GM21526 (cell line): ENCODE results near the gene PCDHA1.

Experiments used
- ATAC-seq: cut with Tn5 transposase; IDR thresholded peaks from one replicate; pipeline ENCODE4 v1.9.1; 2021; ENCODE audit warnings: moderate library complexity; ENCODE audit not compliant: unreplicated experiment, low FRiP score

Gene PCDHA1

DNA sequence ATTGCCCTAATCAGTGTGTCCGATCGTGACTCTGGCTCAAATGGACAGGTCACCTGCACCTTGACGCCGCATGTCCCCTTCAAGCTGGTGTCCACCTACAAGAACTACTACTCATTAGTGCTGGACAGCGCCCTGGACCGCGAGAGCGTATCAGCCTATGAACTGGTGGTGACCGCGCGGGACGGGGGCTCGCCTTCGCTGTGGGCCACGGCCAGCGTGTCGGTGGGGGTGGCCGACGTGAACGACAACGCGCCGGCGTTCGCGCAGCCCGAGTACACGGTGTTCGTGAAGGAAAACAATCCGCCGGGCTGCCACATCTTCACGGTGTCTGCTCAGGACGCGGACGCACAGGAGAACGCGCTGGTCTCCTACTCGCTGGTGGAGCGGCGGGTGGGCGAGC is 97.4 kb downstream of the PCDHA1 start:
- no peak for ATAC-seq

DNA sequence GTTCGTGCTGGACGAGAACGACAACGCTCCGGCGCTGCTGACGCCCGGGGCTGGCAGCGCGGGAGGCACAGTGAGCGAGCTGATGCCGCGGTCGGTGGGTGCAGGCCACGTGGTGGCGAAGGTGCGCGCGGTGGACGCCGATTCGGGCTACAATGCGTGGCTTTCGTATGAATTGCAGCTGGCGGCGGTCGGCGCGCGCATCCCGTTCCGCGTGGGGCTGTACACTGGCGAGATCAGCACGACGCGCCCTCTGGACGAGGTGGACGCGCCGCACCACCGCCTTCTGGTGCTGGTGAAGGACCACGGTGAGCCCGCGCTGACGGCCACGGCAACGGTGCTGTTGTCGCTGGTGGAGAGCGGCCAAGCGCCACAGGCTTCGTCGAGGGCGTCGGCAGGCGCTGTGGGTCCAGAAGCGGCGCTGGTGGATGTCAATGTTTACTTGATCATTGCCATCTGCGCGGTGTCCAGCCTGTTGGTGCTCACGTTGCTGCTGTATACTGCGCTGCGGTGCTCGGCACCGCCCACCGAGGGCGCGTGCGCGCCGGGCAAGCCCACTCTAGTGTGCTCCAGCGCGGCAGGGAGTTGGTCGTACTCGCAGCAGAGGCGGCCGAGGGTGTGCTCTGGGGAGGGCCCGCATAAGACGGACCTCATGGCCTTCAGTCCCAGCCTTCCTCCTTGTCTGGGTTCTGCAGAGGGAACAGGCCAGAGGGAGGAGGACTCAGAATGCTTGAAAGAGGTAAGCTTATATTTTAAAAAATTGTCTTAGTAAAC is 98.2 kb downstream of the PCDHA1 start:
- ATAC-seq = no peak

DNA sequence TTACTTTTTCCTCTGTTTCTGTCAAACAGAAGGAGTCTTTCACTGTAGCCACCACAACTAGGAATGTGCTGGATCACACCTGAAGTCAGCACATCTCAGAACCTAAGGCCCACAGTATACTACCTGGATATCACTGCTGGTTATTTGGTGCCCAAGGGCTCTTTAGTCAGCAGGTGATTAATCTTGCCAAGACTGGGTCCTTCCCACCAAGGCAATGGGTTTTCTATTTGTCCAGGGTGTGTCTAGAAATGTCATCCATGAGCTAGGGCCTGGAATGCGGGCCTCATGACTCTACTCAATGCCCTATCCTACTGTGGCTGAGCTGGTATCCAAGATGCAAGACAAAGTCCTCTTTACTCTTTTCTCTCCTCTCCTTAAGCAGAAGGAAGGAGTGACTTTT is 130.4 kb downstream of the PCDHA1 start:
- no peak for ATAC-seq

DNA sequence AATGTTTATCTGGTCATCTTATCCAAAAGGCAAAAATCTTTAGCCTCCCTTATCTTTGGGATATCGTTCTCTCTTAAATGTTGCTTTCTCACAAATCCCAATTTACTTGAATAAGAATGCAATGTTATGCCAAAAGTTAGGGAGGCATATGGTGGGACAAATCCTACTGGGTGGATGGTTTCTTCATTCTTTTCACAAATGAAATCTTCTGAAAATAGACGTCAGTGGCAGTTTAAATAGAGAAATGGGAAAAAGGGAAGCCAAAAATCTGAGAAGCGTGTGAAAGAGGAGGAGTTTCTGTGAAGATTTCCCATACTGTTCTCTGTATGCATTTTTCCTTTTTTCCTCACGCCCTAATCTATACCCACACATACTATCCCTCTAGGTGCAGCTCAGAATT is 137.7 kb downstream of the PCDHA1 start:
- no peak for ATAC-seq

DNA sequence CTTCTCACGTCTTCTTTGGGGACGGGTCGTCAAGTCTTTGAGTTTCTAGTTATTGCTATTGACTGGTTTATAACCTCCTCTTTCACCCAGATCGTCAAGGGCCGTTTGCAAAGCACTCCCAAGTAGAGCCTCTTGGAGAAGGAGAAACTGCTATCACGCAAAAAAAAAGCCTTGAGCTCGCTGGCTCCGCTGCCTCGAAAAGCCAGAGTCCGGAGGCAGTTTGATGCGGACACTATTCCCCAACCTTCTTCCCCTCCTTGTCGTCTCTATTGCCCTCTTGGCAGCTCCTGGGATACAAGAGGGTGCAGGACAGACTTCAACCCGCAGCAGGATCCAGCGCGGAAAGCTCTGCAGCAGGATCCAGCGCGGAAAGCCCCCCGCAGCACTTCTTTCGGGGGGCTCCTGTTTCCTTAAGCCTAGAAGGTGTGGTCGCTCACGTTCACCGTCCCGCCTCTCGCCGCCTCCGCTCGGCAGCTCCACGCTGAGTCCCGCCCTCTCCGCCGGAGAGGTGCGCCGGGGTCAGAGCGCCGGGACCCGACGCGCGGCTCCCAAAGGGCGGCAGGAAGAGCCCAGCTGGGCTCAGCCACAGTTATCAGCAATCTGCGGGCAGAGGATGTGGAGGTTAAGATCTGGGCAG is 140.0 kb downstream of the PCDHA1 start, which contains the start of gene PCDHAC1:
TSS of gene PCDHAC1 (plus strand) at position 494 of the 637 bp plus-strand sequence. CDS start 594 bp downstream, outside the sequence.
- ATAC-seq = no peak

DNA sequence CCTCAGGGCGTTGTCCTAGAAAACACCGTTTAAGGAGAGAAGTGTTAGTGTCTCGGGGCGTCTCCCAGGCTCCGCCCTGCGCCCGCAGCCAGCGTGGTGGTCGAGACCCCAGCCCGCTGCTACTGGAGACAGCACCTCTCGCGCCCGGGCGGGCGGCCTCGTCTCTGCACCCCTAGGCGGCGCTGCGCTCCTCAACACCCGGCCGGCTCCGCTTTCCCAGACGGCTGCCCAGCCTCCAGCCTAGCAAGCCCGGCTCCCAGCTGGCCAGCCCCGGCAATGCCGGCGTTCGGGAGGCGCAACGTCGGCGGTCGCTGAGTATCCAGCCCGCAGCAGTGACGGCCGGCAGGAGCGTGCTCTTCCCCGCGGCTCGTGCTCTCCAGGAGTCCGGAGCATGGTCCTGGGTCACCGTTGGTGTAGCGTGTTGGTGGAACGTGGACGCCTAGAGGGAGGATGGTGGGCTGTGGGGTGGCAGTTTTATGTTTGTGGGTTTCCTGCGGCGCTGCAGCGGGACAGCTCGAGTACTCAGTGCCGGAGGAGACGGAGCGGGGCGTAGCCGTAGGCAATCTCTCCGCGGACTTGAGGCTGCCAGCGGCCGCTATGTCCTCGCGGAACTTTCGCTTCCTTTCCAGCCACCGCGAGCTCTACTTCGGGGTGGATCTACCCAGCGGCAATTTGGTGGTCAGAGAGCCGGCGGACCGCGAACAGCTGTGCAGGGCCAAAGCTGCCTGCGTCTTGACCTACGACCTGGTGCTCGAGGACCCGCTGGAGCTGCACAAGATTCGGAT is 140.7 kb downstream of the PCDHA1 start:
- ATAC-seq = no peak

DNA sequence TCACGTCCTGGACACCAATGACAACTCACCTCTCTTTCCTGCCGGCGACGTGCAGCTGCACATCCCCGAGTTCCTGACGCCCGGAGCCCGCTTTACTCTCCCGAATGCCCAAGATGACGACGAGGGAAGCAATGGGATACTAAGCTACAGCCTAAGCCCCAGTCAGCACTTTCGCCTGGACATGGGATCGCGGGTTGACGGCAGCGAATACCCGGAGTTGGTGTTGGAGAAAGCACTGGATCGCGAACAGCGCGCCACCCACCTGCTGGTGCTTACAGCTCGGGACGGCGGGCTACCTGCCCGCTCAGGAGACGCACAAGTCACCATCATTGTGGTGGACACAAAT is 141.3 kb downstream of the PCDHA1 start:
- ATAC-seq = no peak

DNA sequence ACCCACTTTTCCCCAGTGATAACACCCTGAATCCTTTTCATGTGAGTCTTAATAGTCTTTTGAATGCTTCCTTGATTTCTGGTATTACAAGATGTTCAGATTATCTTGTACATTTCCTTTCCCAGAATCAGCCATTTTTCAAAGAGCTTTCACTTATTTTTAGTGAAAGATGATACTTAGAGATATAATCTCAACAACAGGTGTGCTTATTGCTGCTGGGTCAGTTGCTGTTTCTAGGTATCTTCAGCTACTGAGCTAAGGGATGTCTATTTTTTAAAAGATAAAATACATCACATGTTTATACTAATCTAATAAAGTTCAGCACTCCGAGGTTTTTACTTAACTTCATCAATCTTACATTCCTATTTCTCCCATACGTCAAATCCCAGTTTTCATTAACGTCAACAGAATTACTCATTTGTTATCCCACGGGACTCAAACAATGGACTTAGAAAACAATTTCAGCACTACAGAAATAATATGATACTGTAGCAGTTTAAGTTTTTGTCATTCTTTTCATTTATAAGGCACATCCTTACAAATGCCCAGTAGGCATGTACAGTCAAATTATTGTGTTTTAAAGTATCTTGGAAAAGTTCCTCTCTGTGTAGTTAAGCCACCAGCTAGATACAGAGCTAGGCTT is 149.1 kb downstream of the PCDHA1 start:
- no peak for ATAC-seq

DNA sequence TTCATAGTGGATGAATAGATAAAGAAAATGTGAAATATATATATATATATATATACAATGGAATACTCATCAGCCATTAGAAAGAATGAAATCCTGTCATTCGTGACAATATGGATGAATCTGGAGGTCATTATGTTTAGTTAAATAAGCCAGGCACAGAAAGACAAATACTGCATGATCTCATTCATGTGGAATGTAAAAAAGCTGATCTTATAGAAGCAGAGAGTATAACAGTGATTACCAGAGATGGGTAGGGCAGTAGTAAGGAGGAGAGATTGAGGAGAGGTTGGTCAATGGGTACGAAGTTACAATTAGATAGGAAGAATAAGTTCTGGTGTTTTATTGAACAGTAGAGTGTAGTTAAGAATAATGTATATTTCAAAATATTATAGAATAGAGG is 160.6 kb downstream of the PCDHA1 start:
- no peak for ATAC-seq

DNA sequence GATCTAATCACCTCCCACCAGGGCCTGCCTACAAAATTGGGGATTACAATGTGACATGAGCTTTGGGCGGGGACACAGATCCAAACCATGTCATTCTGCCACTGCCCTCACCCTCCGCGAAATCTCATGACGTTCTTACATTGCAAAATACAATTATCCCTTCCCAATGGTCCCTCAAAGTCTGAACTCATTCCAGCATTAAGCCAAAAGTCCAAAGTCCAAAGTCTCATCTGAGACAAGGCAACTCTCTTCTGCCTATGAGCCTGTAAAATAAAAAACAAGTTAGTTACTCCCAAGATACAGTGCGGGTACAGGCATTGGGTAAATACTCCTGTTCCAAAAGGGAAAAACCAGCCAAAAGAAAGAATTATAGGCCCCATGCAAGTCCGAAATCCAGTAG is 165.7 kb downstream of the PCDHA1 start:
- ATAC-seq = no peak

DNA sequence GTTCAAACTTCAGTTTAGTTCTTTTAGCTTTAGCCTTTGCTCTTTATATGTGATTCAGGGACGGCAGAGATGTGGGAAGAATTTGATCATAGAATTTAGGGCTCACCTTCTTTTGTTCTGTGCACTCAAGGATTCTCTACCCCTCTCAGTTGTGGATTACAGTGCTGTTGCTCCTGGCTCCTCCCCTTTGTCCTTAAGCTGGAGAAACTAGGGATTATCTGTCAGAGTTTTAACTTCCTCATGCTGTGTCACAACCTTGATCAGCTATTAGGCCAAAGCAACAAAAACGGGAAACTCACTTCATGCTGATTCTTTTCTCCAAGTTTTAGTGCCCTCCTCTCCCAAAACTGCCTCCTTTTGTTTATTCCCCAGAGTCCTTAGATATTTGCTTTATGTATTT is 167.3 kb downstream of the PCDHA1 start:
- no peak for ATAC-seq

DNA sequence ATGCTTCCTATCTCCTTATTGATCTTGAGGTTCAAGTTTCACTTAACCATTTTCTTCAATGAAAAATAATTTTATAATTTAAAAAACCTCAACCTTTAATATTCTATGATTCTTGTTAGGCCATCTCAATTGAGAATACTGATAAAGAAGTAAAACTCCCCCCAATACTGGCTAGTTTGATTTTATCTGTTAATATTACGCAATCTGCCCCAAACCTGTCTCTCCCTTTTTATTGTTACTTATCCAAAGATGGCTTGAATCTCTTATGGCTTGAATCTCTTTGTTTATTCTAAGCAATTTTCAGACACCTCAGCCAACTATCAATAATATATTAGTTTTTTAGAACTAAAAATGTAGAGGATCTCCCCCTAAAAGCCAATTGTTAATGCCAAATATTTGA is 176.2 kb downstream of the PCDHA1 start:
- ATAC-seq = no peak

DNA sequence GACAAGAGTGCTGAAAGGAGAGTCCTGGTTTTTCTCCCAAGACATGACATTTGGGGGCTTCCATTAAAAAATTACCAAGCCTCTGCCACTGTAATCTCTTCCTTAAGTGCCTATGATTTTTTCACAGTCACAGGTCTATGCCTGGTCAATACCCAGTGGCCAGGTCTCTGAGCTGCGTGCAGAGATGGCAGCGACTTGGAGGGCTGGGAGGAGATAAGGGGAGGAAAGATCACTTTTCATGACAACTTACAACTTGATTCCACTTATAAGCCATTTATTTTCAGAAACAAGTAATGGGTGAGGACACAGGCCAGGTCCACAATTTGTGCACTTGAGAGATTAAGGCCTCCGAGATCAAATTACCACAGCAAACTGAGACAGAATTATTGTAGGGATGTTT is 178.4 kb downstream of the PCDHA1 start:
- ATAC-seq = no peak

DNA sequence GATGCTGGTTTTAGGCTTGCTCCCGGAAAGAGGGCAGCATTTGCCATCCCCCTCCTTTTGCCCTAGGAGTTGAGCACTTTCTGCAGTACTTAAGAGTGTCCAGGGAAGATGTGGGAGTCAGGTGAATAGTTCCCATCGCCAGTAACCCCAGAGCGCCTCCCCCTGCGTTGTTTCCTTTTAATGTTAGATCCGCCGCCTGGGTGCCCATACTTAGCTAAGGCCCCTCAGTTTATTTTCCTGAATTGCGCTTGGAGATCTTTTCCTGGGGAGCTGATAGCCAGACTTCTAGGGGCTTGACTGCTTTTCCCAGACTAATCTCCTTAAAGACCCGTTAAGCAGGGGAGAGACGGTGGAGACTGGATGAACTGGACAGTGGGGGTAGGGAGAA is 180.0 kb downstream of the PCDHA1 start:
- no peak for ATAC-seq

DNA sequence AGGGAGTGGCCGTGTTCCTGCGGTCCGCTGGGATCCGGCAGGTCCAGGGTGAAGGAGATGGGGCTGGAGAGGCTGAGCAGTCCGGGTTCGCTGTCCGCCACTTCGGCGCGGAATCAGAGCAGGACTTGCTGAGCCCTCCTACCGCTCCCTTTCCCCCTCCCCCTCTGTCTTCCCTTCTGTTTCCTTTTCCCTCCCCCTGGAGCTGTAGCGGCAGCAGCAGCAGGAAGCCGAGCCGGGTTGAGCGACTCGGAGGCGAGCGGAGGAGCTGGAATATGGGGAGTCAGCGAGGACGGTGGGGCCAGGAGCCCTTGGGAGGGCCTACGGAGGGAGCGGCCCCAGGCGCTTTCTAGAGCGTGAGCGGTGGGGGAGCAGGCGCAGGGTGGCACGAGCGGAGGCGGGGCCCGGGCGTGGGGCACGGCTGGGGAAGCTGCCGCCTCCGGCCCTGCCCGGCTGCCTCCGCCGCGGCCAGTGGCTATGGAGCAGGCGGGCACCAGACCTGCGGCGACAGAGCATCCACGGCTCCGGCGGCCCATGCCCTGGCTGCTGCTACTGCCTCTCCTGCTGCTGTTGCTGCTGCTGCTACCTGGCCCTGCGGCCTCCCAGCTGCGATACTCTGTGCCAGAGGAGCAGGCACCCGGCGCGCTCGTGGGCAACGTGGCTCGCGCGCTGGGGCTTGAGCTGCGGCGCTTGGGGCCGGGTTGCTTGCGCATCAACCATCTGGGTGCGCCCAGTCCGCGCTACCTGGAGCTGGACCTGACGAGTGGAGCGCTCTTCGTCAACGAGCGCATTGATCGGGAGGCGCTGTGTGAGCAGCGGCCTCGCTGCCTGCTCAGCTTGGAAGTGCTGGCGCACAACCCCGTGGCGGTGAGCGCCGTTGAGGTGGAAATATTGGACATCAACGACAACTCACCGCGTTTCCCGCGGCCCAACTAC is 180.6 kb downstream of the PCDHA1 start, which contains the start of gene PCDHAC2:
TSS of gene PCDHAC2 (plus strand) at position 184 of the 933 bp plus-strand sequence. CDS start at position 475, 291 bp downstream.
- no peak for ATAC-seq

DNA sequence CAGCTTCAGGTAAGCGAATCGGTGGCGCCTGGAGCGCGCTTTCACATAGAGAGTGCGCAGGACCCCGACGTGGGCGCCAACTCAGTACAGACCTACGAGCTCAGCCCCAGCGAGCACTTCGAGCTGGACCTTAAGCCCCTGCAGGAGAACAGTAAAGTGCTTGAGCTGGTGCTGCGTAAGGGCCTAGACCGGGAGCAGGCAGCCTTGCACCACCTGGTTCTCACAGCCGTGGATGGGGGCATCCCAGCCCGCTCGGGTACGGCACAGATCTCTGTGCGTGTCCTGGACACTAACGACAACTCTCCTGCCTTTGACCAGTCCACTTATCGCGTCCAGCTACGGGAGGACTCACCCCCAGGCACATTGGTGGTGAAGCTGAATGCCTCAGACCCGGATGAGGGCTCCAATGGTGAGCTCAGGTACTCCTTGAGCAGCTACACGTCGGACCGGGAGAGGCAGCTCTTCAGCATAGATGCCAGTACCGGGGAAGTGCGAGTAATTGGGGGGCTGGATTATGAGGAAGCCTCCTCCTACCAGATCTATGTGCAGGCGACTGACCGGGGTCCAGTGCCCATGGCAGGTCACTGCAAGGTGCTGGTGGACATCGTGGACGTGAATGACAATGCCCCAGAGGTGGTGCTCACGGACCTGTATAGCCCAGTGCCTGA is 181.4 kb downstream of the PCDHA1 start:
- no peak for ATAC-seq

DNA sequence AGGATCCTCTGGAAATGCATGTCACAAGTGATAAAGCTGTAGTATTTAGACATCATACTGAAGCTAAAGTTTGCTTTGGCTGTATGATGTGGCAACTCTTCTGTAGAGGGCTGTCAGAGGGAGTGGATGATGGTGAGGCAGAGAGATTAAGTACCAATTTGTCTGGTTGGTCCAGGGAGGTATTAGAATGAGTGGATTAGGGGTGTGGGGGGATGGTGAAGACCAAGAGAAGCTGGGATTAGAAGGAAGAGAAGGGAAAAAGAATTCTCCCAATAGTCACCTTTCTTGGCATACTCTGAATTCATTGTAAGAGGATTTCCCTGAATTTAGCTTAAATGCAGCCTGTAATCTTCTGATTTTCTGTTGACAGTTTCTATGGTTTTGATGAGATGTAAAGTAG is 183.9 kb downstream of the PCDHA1 start:
- ATAC-seq = no peak

DNA sequence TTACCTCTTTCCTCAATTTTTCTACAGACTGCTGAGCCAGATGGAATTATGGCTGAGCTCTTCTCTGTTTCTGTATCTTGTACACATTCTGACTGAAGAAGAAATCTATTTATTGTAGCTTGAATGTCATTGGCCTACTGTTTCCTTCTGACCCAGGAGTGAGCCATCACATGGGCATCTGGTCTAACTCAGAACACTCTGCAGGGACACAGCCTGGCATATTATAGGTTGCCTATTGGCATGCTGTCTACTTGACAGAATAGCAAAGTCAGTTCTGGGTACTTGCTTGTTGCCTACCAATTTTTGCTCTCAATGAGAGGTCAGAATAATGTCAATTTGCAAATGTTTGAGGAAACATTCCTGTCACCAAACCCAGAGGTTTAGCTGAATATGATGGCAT is 187.6 kb downstream of the PCDHA1 start:
- no peak for ATAC-seq

DNA sequence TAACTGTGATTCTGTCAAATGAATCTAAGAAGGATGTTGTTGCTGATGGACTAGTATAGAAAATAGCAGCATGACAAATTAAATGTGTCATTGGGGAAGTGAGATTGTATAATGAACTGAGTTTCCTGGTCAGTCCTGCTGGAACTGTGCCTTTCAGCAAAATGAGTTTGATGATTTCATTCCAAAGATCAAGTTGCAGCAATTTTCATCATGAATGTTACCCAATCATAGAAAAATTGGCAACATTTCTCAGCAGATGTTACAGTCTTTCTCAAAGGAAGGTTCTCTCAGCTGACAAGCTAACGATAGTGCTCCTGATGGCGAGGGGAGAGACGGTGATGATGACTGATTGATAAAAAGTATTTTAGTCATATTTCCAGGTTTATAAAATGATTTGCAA is 191.1 kb downstream of the PCDHA1 start:
- ATAC-seq = no peak
